RWPE2 (cell line): ENCODE data around the gene BMP2K.

Source experiments
- ATAC-seq: fragments of 200-7000 bp; cut with Tn5 transposase; 3 replicates; pipeline ENCODE4 v1.9.1; 2021; ENCODE audit warnings: low read depth
- DNase-seq: peaks from one replicate; pipeline ENCODE4 v3.0.0-alpha.2; 2020; ENCODE audit warnings: low spot score
- H3K27ac ChIP-seq: fragments of 450-650 bp; 2 replicates; pipeline ENCODE4 v1.5.1; 2017; ENCODE audit warnings: mild to moderate bottlenecking; ENCODE audit not compliant: poor library complexity, severe bottlenecking
- H3K27me3 ChIP-seq: fragments of 250-450 bp; sonication (Bioruptor Pico); 2 replicates; pipeline ENCODE4 v1.5.1; 2021; ENCODE audit warnings: mild to moderate bottlenecking, moderate library complexity; ENCODE audit not compliant: insufficient read depth, poor library complexity, severe bottlenecking
- H3K36me3 ChIP-seq: fragments of 250-450 bp; sonication (Bioruptor Pico); 2 replicates; pipeline ENCODE4 v1.5.1; 2020; ENCODE audit warnings: low read depth, mild to moderate bottlenecking, moderate library complexity
- H3K4me1 ChIP-seq: fragments of 250-450 bp; sonication (Bioruptor Pico); 2 replicates; pipeline ENCODE4 v1.5.1; 2021; ENCODE audit warnings: mild to moderate bottlenecking, moderate library complexity; ENCODE audit not compliant: insufficient read depth, poor library complexity, severe bottlenecking
- H3K4me3 ChIP-seq: fragments of 250-450 bp; sonication (Bioruptor Pico); 2 replicates; pipeline ENCODE4 v1.5.1; 2021; ENCODE audit warnings: mild to moderate bottlenecking, moderate library complexity; ENCODE audit not compliant: severe bottlenecking
- H3K9me3 ChIP-seq: fragments of 250-450 bp; sonication (Bioruptor Pico); 2 replicates; pipeline ENCODE4 v1.5.1; 2021; ENCODE audit warnings: mild to moderate bottlenecking, moderate library complexity; ENCODE audit not compliant: severe bottlenecking
- CTCF ChIP-seq: fragments of 450-650 bp; IDR thresholded peaks from one replicate; pipeline ENCODE4 v1.5.1; 2017; ENCODE audit warnings: mild to moderate bottlenecking, moderate library complexity; ENCODE audit not compliant: poor library complexity, severe bottlenecking

BMP2K gene

GRCh38 chr4:78778530-78778929, 2.4 kb downstream of the BMP2K start:
- ATAC-seq (no peak), DNase-seq (no peak)
- no peak for TF ChIP-seq CTCF
- H3K9me3 ChIP-seq, result no peaks in the 10 kb centered on the region
- H3K27me3 ChIP-seq, result no peaks in the 10 kb centered on the region
- H3K36me3 ChIP-seq, result no peaks in the 10 kb centered on the region
- peaks cover 14% of the 10 kb centered on the region for H3K4me1 ChIP-seq
- H3K4me3 ChIP-seq, result no peak overlapping the region
- no peak overlapping the region for H3K27ac ChIP-seq

GRCh38 chr4:78779280-78779679, 3.1 kb downstream of the BMP2K start:
- no peaks in the 10 kb centered on the region for H3K27me3 ChIP-seq
- peaks cover 14% of the 10 kb centered on the region for H3K4me1 ChIP-seq
- H3K27ac ChIP-seq, result no peak overlapping the region
- H3K9me3 ChIP-seq, result no peaks in the 10 kb centered on the region
- DNase-seq (no peak), ATAC-seq (no peak)
- no peak overlapping the region for H3K4me3 ChIP-seq
- no peak for TF ChIP-seq CTCF
- no peaks in the 10 kb centered on the region for H3K36me3 ChIP-seq

- no peaks in the 10 kb centered on the region for H3K27me3 ChIP-seq
- peaks cover 14% of the 10 kb centered on the region for H3K4me1 ChIP-seq
- no peaks in the 10 kb centered on the region for H3K36me3 ChIP-seq
- no peaks in the 10 kb centered on the region for H3K9me3 ChIP-seq
- H3K27ac ChIP-seq, result no peak overlapping the region
- ATAC-seq, result no peak
- DNase-seq, result no peak
- no peak for TF ChIP-seq CTCF
- no peak overlapping the region for H3K4me3 ChIP-seq
These were observed 3.9 kb downstream of the BMP2K start for GRCh38 chr4:78780093-78780492.

GRCh38 chr4:78781139-78781538, 5.0 kb downstream of the BMP2K start:
- H3K36me3 ChIP-seq, result no peaks in the 10 kb centered on the region
- no peak overlapping the region for H3K27ac ChIP-seq
- ATAC-seq (no peak), DNase-seq (no peak)
- H3K4me1 ChIP-seq, result peaks cover 14% of the 10 kb centered on the region
- no peaks in the 10 kb centered on the region for H3K9me3 ChIP-seq
- TF ChIP-seq CTCF, result no peak
- no peaks in the 10 kb centered on the region for H3K27me3 ChIP-seq
- H3K4me3 ChIP-seq, result no peak overlapping the region

- no peak overlapping the region for H3K4me3 ChIP-seq
- no peak overlapping the region for H3K27ac ChIP-seq
- TF ChIP-seq CTCF, result no peak
- peaks cover 14% of the 10 kb centered on the region for H3K4me1 ChIP-seq
- no peak for ATAC-seq
- no peak for DNase-seq
- no peaks in the 10 kb centered on the region for H3K36me3 ChIP-seq
- no peaks in the 10 kb centered on the region for H3K27me3 ChIP-seq
- H3K9me3 ChIP-seq, result no peaks in the 10 kb centered on the region
These were observed 5.8 kb downstream of the BMP2K start for GRCh38 chr4:78781924-78782323.
